Stimulated activated CD4-positive, alpha-beta T cell treated with anti-CD3 and anti-CD28 coated beads, Interleukin-15, amount 100 ng/mL, for 1 hour (primary cell): ENCODE results near the gene CLCN7.
"Not testable (repeated sequence)": the region's sequence is repeated elsewhere in the genome, so short reads cannot be mapped to it uniquely, and the experiment has no call there.

Source experiments
- DNase-seq, 2 donors: peaks; one replicate each; pipeline ENCODE4 v3.0.0-alpha.2; 2020; ENCODE audit warnings: low read depth in 1 of 2, low spot score in 1 of 2

The CLCN7 gene

GRCh38 chr16:1487395-1488053 is 12.7 kb upstream of the CLCN7 start:
- no peak for DNase-seq

- no peak for DNase-seq
Observed at GRCh38 chr16:1486551-1487390, 11.9 kb upstream of the CLCN7 start.

- DNase-seq = no peak
Observed at GRCh38 chr16:1485847-1486496, 11.1 kb upstream of the CLCN7 start.

- DNase-seq = no peak
Observed at GRCh38 chr16:1481906-1482835, 7.3 kb upstream of the CLCN7 start.

GRCh38 chr16:1478937-1479336 is 4.1 kb upstream of the CLCN7 start:
- not testable (repeated sequence) for DNase-seq

GRCh38 chr16:1477033-1477432 is 2.2 kb upstream of the CLCN7 start:
- no peak for DNase-seq

GRCh38 chr16:1475552-1476114 is 805 bp upstream of the CLCN7 start:
- DNase-seq = no peak

GRCh38 chr16:1474082-1474795 is 589 bp downstream of the CLCN7 start:
- no peak for DNase-seq

- DNase-seq = no peak
Observed at GRCh38 chr16:1472974-1473373, 1.9 kb downstream of the CLCN7 start.

GRCh38 chr16:1471569-1472194 is 3.1 kb downstream of the CLCN7 start:
- no peak for DNase-seq

GRCh38 chr16:1470481-1471251 is 4.2 kb downstream of the CLCN7 start:
- DNase-seq = no peak

GRCh38 chr16:1469693-1470201 is 5.1 kb downstream of the CLCN7 start:
- no peak for DNase-seq

- DNase-seq = not testable (repeated sequence)
Observed at GRCh38 chr16:1469141-1469540, 5.7 kb downstream of the CLCN7 start.

- DNase-seq = no peak
Observed at GRCh38 chr16:1468426-1468810, 6.4 kb downstream of the CLCN7 start.

- no peak for DNase-seq
Observed at GRCh38 chr16:1466968-1467521, 7.8 kb downstream of the CLCN7 start.

- no peak for DNase-seq
Observed at GRCh38 chr16:1466054-1466453, 8.8 kb downstream of the CLCN7 start.

- DNase-seq = no peak
Observed at GRCh38 chr16:1465567-1465915, 9.3 kb downstream of the CLCN7 start.

GRCh38 chr16:1464894-1465566 is 9.8 kb downstream of the CLCN7 start:
- DNase-seq = no peak
